Suppressor macrophage treated with lipopolysaccharide for 4 hours (primary cell): ENCODE results near the gene KHK.

Experiments
- DNase-seq: peaks from one replicate; pipeline ENCODE4 v3.0.0-alpha.2; 2020

The KHK gene

GRCh38 chr2:27130396-27130795 lies 43.8 kb downstream of the KHK start:
- DNase-seq = no peak

GRCh38 chr2:27131429-27131828 lies 44.9 kb downstream of the KHK start:
- DNase-seq = no peak

GRCh38 chr2:27133195-27133875 lies 46.8 kb downstream of the KHK start:
- peak; percentile 30 for DNase-seq

- DNase-seq = peak; percentile 100
Measured at GRCh38 chr2:27133905-27134780, 47.6 kb downstream of the KHK start, which contains the start of gene PREB. Gene PREB (minus strand): TSS chr2:27134636. CDS start chr2:27134421, 215 bp downstream.

DNA sequence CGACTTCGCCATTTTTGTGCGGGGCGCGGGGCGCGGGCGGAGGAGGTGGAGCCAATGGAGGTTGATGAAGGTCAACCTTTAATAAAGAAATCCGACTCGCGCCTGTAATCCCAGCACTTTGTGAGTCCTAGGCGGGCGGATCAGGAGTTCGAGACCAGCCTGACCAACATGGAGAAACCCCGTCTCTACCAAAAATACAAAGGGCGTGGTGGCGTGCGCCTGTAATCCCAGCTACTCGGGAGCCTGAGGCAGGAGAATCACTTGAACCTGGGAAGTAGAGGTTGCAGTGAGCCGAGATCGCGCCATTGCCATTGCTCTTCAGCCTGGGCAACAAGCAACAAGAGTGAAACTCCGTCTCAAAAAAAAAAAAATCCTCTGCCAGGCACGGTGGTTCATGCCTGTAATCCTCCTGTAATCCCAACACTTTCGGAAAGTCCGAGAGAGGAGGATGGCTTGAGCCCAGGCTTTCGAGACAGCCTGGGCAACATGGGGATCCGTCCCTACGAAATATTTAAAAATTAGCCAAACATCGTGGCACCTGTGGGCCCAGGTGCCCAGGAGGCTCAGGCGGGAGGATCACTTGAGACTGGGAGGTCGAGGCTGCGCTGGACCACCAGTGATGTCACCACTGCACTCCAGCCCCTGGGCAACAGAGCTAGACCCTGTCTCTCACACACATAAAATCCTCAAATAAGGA lies 48.4 kb downstream of the KHK start:
- no peak for DNase-seq

DNA sequence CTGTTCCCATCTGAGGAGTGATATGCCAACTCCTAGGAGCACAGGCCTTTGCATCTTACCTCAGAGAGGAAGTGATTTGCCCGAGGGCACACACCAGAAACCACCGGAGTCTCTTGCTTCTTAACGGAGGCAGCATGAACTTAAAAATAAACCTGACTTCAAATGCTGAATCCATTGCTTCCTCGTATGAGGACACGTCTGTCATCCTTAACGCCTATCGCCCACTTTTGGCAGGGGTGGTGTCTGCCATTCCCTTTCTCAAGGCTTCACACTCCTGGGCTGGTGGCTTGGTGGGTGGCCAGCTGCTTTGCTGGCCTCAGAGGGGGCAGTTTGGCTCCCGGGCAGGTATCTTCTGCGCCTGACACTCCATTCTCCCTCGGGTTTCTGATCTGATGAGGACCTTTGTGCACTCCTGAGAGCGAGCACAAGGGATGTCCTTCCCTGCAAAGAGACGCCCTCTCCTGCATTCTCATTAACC lies 48.9 kb downstream of the KHK start:
- DNase-seq = no peak

GRCh38 chr2:27136751-27137150 lies 50.2 kb downstream of the KHK start:
- no peak for DNase-seq

DNA sequence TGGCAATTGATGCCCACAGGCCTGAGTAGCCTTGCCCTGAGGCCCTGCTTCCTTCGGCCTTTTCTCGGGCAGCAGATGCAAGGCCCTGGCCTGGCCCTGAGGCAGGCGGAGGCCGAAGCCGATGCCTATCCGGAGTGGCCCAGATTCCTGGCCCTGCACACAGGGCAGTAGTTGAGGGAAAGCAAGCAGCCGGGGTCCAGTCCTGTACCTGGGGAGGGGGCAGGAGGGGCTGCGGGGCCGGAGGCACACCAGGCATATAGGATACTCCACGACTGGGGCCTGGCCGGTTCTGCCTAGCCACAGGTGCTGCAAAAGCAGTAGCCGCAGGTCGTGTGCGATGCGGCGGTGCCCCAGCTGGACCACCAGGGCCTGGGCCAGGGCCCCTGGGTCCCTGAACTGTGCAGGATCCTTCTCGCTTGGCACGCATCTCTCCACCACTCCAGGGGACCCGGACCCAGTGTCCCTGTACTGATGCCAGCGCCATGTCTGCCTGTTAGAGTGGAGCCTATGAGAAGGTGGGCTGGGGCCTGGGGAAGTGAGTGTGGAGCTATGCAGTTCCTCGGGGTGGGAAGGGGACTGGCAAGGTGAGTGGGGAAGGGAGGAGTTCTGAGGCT lies 50.9 kb downstream of the KHK start:
- no peak for DNase-seq

DNA sequence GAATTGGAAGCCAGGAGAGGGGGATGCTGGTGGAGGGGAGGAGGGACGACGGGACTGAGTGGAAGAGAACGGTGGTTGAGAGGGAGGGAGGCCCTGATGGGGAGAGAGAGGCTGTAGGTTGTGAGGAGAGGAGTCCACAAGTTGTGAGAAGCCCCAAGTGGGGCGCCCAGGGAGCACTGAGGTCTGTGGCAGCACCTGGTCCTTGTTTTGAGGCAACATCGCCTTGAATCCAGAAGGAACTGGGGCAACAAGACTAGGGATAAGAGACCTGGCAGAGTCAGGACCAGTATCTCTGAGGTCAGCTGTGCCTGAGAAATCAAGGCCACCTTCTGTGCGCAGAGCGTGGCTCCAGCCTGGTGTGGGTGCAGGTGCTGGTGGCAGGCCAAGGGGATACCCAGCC lies 51.5 kb downstream of the KHK start:
- no peak for DNase-seq

DNA sequence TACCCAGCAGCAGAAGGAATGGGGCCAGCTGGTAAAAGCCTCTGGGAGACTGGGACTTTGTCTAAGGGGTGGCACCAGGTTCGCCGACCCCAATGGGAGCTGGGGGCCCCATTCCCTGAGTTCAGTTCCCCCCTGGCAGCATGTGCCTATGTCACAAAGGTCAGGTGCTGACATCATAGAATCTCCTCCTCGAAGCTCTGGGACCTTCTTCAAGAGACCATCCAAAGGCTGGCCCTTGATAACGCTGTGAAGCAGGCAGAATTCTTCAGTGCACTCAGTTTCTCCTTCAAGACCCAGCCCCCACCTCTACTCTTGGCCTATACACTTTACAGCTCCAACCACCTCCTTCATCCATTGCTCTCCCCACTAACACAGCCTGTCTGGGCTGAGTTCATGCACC lies 52.7 kb downstream of the KHK start, which contains the start of gene PRR30:
TSS of gene PRR30 (minus strand) at position 101 of the 400 bp plus-strand sequence. CDS start 1,081 bp downstream, outside the sequence.
- no peak for DNase-seq

- no peak for DNase-seq
Measured at GRCh38 chr2:27143285-27143684, 56.7 kb downstream of the KHK start.

- DNase-seq = no peak
Measured at GRCh38 chr2:27145682-27146081, 59.1 kb downstream of the KHK start.

DNA sequence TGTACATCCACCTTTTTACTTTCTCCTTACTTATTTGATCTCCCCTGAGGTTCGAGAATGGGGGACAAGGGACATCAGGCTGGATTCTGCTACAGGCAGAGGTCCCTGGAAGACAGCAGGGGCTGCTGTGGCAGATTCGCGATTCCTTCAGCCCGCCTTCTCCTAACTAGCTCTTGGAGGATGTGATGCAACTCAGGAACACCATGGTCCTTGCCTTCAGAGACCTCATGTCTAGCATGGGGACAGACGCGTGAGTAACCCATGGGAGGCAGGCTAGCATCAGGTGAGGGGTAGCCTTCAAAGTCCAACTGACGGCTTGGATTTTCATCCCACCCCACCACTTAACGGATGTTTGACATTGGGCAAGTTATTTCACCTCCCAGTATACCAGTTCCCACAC lies 61.4 kb downstream of the KHK start:
- DNase-seq = no peak

GRCh38 chr2:27148801-27149439 lies 62.3 kb downstream of the KHK start, which contains the start of gene TCF23:
Gene TCF23 (plus strand): TSS chr2:27149004. CDS start chr2:27149134, 130 bp downstream.
- no peak for DNase-seq

DNA sequence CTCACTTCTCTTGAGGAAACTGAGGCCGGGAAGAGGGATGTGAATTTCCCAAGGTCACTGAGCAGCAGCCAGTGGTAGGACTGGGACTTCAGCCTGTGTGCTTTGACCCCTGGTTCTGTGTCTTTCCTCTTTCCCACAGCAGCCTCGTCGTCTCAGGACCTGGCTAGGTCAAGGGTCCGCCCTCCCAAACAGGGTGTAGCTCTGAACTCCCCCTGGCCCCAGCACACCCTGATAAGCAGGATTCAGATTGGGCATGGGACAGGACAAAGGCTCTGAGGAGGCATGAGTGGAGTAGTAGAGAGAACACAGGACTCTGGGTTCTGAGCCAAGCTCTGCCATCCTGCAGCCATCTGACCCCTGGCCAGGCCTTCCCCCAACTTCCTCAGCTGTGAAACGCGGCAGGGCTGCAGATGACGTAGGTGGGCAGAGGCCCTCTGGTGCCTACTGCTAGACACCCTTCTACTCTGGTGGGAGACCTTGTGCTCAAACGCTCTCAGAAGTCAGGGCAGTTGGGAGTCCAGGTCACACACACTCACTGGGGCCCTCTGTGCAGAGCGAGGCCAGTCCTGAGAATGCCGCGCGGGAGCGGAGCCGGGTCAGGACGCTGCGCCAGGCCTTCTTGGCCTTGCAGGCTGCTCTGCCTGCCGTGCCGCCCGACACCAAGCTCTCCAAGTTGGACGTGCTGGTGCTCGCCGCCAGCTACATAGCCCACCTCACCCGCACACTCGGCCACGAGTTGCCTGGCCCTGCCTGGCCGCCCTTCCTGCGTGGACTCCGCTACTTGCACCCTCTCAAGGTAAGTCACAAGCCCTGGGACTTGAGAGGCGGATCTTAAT lies 63.2 kb downstream of the KHK start:
- DNase-seq = no peak
